ENCODE measurements around the gene SLCO4A1. TPM values are rescaled to one million over a fixed set of nuclear protein-coding genes. Genes with fewer than 3 reads are reported as not detected.

SLCO4A1 gene
- polyA plus RNA-seq, 1 donor (not counting 4 experiments of a cell fraction or from before 2014, with no cell fraction given) = 1.8 TPM

- dilution Hi-C loops (cut with MboI; ENCODE audit: extremely low pct_ligation_motif_present, low sequenced_read_pairs) = no loop called here
- TF ChIP-seq CTCF (optimal IDR thresholded peaks at IDR 0.05 in 1 of 3, IDR thresholded peaks at IDR 0.05 in 1 of 3, conservative IDR thresholded peaks at IDR 0.05 in 1 of 3; ENCODE audit: extremely low read depth in 1 of 3, insufficient read depth in 2 of 3, low read length in 3 of 3) = no peak
- TF ChIP-seq EZH2 (IDR thresholded peaks at IDR 0.05; ENCODE audit: low read length) = no peak
- no peak for FAIRE-seq
Measured at GRCh38 chr20:62674370-62674769, 32.1 kb downstream of the SLCO4A1 start.

GRCh38 chr20:62675156-62675876 lies 33.0 kb downstream of the SLCO4A1 start:
- Histone ChIP-seq H3K9me3 (ENCODE audit: control insufficient read depth, low read depth, low read length) (no peaks in the 10 kb centered on the region), H2AFZ (ENCODE audit: control insufficient read depth, low read length) (no peak overlapping the region), H3K9me1 (ENCODE audit: control insufficient read depth, extremely low read depth, insufficient read depth, low read length) (no peaks in the 10 kb centered on the region), H4K20me1 (ENCODE audit: control insufficient read depth, extremely low read depth, insufficient read depth, low read length) (no peaks in the 10 kb centered on the region), H3K4me3 (ENCODE audit: control insufficient read depth in 2 of 3, extremely low read depth in 1 of 3, insufficient read depth in 2 of 3, low read depth in 1 of 3, low read length in 3 of 3) (no peak overlapping the region), H3K4me2 (ENCODE audit: control insufficient read depth, extremely low read depth, insufficient read depth, low read depth, low read length) (no peak overlapping the region), H3K4me1 (ENCODE audit: control insufficient read depth, extremely low read depth, insufficient read depth, low read length) (no peaks in the 10 kb centered on the region), H3K79me2 (ENCODE audit: control insufficient read depth, insufficient read depth, low read length) (no peaks in the 10 kb centered on the region), H3K9ac (ENCODE audit: control insufficient read depth, extremely low read depth, insufficient read depth, low read length) (no peak overlapping the region), H3K27me3 (ENCODE audit: control insufficient read depth, extremely low read depth, insufficient read depth, low read length) (peaks cover 26% of the 10 kb centered on the region), H3K27ac (ENCODE audit: control insufficient read depth, insufficient read depth, low read length) (no peak overlapping the region), H3K36me3 (ENCODE audit: control insufficient read depth in 2 of 2, extremely low read depth in 1 of 2, insufficient read depth in 2 of 2, low read length in 2 of 2) (no peaks in the 10 kb centered on the region)
- no peak for TF ChIP-seq CTCF (optimal IDR thresholded peaks at IDR 0.05 in 1 of 3, IDR thresholded peaks at IDR 0.05 in 1 of 3, conservative IDR thresholded peaks at IDR 0.05 in 1 of 3; ENCODE audit: extremely low read depth in 1 of 3, insufficient read depth in 2 of 3, low read length in 3 of 3)
- no peak for TF ChIP-seq EZH2 (IDR thresholded peaks at IDR 0.05; ENCODE audit: low read length)
- no peak for FAIRE-seq
- DNase-seq (ENCODE audit: low read depth, low spot score) = no peak
- dilution Hi-C loops (cut with MboI; ENCODE audit: extremely low pct_ligation_motif_present, low sequenced_read_pairs) = no loop called here

More at GRCh38 chr20:62674370-62674769, 32.1 kb downstream of the SLCO4A1 start:
- Histone ChIP-seq H3K9ac (ENCODE audit: control insufficient read depth, extremely low read depth, insufficient read depth, low read length) (no peak overlapping the region), H4K20me1 (ENCODE audit: control insufficient read depth, extremely low read depth, insufficient read depth, low read length) (no peaks in the 10 kb centered on the region), H3K4me3 (ENCODE audit: control insufficient read depth in 2 of 3, extremely low read depth in 1 of 3, insufficient read depth in 2 of 3, low read depth in 1 of 3, low read length in 3 of 3) (no peak overlapping the region), H2AFZ (ENCODE audit: control insufficient read depth, low read length) (no peak overlapping the region), H3K4me2 (ENCODE audit: control insufficient read depth, extremely low read depth, insufficient read depth, low read depth, low read length) (no peak overlapping the region), H3K36me3 (ENCODE audit: control insufficient read depth in 2 of 2, extremely low read depth in 1 of 2, insufficient read depth in 2 of 2, low read length in 2 of 2) (no peaks in the 10 kb centered on the region), H3K79me2 (ENCODE audit: control insufficient read depth, insufficient read depth, low read length) (no peaks in the 10 kb centered on the region), H3K4me1 (ENCODE audit: control insufficient read depth, extremely low read depth, insufficient read depth, low read length) (no peaks in the 10 kb centered on the region), H3K9me1 (ENCODE audit: control insufficient read depth, extremely low read depth, insufficient read depth, low read length) (no peaks in the 10 kb centered on the region), H3K27ac (ENCODE audit: control insufficient read depth, insufficient read depth, low read length) (no peak overlapping the region), H3K27me3 (ENCODE audit: control insufficient read depth, extremely low read depth, insufficient read depth, low read length) (peaks cover 26% of the 10 kb centered on the region), H3K9me3 (ENCODE audit: control insufficient read depth, low read depth, low read length) (no peaks in the 10 kb centered on the region)
- no peak for DNase-seq (ENCODE audit: low read depth, low spot score)
